HG02571 (cell line): ENCODE results near the gene MAGI1.
A peak's percentile ranks its signal among the peaks of the same experiment; 100 is the strongest.
"Not testable (repeated sequence)": the region's sequence is repeated elsewhere in the genome, so short reads cannot be mapped to it uniquely, and the experiment has no call there.

Experiments
- ATAC-seq: cut with Tn5 transposase; IDR thresholded peaks from one replicate; pipeline ENCODE4 v1.9.1; 2021; ENCODE audit warnings: mild to moderate bottlenecking, moderate library complexity; ENCODE audit not compliant: unreplicated experiment

MAGI1 gene

DNA sequence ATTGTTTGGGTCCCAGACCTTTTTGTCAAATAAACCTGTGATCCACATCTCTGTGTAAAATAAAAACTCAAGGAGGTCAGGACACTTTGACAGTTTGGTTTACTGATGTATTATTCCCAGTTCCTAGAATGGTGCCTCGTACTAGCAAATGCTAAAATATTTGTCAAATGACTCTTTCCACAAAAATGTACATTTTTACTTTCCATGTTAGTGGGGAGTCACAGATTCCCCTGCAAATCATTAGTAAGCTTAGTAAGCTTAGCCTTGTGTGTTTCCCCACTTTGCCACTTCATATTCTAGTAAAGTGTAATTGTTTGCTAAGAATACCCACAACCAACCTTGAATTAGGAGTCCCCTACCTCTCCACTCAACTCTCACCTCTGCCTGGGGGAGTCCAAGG lies 2.4 kb upstream of the MAGI1 start:
- no peak for ATAC-seq

DNA sequence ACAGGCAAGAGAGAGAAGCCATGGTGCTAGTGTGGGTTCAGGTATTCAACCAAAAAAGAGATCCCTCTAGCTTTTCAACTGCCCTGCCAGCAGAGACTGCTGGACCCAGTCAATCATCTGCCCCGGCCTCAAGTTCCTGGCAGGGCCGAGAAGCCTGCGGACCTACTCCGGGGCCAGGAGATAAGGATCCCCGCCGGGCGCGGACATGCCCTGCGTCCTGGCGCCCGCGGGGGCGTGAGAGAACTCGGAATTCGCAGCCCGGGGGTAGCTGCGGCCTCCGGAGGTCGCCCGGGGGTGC lies 821 bp upstream of the MAGI1 start:
- no peak for ATAC-seq

DNA sequence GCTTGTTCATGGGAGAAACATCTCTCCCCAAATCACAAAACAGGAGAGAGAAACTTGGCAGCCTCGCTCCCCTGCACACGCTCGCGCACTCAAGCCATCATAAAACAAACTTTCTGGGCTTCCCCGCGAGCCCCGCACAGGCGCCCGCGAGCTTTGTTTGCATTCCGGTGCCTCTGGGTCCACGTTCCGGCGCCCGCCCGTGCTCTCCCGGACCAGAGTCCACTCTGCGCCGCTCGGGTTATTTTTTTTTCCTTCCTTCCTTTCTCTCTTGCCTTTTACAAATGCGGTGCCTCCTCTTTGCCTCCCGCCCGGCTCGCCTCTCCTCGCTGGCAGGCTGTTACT lies 363 bp downstream of the MAGI1 start:
- ATAC-seq: peak; percentile 23

DNA sequence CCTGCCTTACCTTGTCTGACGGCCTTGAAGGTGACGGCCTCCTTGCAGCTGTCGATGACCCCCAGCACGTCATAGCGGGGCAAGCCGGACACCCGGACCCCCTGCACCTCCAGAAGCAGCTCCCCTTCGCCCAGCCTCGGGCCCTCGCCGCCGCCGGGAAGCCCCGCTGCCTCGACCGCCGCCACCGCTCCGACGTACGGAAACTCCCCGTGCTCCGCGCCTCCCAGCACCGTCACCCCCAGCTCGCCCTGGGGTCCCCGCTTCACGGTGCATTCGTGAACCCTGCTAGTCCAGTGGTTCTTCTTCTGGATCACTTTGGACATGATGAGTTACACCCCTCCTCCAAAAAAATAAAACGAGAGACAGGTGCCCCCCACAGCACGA lies 740 bp downstream of the MAGI1 start:
- no peak for ATAC-seq

DNA sequence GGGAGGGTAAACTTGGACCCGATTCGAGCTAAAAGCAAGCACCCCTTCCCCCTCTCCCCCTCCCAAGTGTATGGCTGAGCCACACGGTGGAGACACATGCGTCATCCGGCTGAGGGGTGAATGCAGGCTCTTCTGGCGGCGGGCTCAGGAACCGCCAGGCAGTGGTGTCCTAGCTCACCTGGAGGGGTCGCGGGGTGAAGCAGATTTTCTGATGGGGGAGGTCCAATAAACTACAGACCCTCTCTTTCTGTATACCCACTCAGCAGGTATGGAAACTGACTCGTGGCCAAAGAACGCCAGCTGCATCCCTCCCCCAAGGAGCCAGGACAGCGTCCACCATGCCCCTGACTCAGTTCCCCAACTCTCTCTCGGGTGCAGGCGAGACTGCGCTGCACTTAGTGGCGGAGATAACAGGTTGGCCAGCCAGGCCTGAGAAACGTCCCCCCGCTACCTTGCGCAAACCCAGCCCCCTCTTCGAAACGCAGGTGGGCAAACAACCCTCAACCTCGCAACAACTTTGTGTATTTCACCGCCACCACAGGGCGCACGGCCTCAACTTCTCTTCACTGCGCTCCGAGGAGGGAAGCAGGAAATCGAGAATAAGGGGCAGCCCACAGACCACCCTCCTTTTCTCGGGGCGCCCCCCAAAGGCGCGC lies 1.3 kb downstream of the MAGI1 start:
- ATAC-seq: no peak

DNA sequence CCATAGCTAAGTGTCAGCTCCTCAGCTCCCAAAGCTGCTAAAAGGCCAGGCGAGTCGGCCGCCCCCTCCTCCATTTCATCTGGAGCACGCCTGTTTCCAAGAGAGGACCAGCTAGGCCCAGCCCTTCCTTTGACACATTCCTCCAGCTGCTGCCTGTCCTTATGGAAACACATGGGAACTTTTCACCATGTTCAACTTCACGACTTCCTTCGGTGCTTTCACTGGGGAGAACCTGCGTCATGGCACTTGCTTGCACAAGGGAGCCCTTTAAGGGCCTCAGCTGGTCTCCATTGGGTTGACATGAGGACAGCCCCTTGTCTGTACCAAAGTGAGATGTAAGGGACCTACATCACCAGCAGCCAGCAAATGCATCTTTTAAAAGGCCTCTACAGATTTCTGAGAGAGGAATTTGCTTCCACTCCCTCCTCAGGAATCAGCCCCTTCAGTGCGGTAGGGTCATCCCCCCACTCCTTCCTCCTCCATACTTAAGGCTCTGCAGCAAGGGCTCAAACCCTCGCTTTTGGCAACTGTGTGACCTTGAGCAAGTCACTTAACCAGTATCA lies 2.1 kb downstream of the MAGI1 start:
- no peak for ATAC-seq

DNA sequence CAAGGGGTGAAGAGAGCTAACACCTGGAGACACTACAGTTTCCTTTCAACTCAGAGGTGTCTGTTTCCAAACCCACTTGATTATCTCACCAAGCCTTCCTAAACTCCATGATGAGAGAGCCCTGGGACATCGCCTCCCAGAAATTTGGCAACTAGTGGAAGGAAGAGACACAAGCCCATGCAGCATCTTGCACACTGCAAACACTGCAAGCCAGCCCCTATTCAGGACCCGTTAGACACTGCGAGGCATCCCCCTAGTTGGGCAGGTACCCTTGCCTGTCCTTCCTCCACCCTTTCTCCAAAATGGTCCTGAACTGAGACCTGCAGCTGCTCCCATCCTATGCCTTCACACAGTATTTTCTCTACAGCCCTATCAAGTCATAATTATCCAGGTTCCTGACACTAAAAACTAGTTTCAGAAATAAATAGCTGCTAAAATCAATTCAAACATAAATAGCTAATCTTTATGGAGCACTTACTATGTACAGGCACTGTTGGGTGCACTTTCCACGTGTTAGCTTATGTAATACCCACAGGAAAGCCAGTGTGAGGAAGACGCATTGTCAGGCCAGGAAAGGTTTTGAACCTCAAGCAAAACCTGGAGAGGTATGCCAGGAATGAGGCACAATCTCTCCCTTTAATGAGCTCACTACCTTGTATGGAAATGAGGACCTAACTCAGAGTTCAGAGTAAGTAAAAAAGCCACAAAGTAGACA lies 2.8 kb downstream of the MAGI1 start:
- no peak for ATAC-seq

DNA sequence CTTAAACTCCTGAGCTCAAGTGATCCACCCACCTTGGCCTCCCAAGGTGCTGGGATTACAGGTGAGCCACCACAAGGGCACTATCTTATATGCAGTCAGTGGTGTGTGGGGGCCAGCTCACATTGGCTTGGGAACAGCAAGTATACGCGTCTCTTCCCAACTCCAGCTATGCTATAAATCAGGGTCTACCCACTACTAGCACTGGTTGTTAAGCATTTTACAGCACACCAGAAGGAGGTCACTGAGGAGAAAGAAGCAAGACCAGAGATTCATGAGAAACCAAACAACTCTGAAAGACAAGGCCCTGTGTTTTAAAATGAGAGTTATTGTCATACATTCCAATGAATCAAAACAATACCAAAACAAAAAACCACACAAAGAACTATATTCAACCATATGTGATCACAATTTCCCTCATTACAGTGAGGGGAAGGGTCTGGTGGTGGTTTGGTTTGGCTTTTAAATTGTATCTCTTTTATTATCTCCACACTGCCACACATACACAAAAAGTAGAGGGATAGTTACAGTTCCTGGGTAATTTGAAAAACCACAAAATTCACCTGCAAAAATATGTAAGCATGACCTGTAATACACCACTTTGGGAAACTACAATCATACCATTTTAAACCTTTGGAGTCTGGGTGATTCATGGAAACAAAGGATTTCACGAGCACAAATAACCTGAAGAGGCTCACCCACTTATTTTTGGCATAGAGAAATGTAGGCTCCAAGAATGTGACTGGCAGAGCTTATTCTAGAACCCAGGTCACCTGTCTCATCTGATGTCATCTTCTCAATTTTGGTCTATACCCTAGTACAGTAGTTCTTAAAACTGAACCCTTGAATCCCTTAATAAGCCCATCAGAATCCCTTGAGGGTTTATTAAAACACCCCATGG lies 5.2 kb downstream of the MAGI1 start:
- ATAC-seq: no peak

DNA sequence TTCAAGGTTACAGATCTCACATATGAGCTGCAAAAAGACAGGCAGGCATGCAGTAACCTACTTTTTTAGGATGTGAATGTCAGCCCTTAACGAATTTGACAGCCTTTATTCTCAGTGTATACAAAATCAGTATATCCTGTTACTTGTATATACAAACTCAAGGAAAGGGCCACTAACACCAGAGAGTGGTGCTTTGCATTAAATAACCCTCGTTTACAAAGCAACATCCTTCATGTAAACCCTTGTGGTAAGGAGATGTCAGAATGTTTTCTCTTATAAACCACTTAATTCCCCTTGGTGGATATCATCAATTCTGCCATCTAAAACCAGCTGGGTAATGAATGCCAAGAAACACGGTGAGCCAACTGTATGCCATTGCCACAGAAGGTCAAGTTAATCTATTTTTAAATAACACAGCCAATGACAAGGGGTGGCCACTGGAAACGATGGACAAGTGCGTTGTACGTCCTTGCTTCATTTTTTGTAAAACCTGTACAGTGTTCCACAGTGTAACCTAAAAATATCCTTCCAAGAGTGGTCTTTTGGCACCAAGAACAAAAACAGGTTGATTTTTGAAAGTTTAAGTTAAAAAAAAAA lies 7.5 kb downstream of the MAGI1 start:
- no peak for ATAC-seq

DNA sequence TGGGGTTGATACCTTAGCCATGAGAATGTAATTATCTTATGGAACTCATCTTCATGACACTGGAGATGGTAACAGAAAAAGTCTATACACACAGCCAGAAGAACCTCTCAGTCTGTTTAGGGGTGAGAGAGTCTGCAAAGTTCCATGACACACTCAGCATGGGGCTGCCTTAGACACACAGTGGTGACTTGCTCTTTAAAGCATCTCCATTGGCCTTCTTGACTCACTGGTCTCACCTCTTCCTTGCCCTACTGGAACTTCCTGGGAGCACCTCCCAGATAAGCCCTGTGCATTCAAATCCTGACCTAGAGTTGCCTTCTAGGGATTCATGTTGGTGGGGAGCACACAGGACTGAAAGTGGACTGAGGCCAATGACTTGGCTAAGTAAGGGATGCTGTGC lies 9.3 kb downstream of the MAGI1 start:
- no peak for ATAC-seq

DNA sequence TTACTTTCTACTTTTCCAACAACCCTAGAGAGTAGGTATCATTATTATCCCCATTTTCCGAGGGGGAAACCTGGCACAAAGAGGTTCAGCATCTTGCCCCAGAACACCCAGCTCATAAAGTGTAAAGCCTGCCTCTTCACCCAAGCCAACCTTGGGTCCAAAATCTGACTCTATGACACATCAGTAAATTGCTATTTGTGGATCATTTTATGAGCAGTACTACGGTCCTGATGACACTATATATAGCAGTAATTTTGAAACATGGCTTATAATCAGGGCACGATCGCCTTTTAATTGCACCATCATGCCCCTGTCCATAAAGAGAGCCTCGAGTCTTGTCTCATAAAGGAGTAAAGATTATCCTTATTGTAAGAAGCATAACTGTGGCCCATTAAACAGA lies 9.7 kb downstream of the MAGI1 start:
- no peak for ATAC-seq

DNA sequence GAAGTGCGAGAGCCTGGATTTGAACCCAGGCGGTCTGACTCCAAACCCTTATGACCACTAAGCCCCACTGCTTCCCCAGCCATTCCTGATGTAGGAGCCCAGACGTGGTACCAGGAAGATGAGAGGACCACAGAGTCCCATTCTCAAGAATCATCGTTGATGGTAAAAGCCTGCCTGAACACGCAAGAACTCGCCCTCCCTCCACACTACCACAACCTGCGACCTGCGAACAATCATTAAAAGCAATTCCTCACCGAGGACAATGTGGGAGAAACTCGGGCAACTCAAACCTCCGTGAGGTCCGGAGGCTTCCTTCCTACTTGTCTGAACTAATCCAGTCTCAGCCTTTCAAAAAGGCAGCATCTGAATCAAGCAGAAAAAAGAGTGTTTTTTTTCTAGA lies 10.3 kb downstream of the MAGI1 start:
- ATAC-seq: no peak

DNA sequence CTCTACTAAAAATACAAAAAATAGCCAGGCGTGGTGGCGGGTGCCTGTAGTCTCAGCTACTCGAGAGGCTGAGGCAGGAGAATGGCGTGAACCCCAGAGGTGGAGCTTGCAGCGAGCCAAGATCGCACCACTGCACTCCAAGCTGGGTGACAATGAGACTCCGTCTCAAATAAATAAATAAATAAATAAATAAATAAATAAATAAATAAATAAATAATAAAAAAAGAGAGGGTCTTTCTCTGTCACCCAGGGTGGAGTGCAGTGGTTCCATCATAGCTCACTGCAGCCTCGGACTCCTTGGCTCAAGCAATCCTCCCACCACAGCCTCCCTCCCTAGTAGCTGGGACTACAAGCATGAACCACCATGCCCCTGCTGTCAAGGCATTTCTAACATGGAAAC lies 11.6 kb downstream of the MAGI1 start:
- not testable (repeated sequence) for ATAC-seq

DNA sequence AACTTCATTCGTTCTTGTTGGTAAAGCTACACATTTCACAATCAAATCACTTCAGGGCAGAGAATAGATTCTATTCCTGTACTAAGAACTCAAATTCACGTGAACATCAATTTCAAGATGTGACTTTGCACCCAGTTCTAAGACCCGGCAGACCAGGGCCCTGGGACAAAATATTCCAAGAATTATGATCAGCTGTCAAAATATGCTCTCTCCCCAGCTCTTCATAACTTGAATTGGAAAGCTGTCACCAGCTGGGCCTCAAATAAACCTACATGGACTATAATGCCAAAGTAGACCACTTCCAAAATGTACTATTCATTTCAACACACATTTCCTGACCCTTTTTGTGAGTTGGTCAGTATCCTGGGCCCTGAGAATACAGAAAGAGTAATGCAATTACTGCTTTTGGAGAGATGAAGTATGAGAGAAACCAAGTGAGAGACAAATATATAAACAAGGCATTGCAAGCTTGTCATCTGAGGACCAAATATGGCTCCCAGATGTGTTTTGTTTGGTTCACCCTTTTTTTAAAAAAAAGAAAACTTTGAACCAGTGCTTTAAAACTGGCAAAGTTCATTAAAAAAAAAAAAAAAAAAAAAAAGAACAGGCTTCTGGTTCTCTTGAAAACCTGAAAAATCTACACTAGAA lies 14.9 kb downstream of the MAGI1 start:
- no peak for ATAC-seq

DNA sequence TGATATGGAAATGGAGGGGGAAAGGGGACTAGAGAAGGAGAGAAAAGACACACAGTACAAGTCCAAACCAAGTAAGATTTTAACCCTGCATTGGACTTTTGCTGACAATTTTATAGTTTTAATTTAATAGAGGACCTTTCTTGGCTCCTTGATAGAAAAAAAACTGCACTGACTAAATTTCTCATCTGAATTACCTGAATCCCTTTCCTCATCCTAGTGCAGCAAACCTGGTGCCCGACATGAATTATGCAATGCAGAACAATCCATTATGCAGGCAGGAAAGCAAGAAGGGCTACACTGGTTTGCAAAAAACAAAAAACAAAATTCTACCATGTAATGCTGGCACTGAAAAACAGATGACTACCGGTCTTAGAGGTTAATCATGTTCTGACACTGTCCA lies 15.5 kb downstream of the MAGI1 start:
- ATAC-seq: no peak

DNA sequence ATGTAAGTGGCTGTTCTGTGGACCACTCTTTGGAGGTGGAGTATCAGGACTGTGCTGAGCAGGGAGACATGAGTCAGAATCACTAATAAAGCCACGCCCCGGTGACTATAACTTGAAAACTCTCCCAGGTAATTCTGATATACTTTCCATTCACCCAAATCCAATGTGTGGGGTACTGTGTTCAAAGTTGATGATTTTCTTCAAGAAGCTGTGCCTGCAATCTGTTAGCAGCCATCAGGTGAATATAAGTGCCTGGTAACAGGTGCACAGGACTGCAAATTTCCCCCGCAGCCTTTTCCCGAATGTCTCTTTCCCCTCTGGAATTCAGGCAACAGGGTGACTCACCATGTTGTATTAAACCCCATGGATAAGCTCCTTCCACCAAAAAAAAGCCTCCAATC lies 17.0 kb downstream of the MAGI1 start:
- ATAC-seq: no peak

DNA sequence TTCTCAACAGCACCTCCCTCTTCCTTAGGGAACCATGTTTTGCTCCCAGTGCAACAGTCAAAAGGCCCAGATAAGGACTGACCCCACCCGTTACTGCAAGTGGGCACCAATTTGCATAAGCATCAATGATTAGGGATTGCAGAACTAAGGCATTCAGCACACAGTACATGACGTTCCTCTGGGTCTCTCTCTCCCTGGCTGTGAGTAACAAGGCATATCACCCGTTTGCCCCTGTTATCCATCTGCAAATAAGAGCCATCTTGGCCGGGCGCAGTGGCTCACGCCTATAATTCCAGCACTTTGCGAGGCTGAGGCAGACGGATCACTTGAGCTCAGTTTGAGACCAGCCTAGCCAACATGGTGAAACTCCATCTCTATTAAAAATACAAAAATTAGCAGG lies 18.8 kb downstream of the MAGI1 start:
- ATAC-seq: no peak

DNA sequence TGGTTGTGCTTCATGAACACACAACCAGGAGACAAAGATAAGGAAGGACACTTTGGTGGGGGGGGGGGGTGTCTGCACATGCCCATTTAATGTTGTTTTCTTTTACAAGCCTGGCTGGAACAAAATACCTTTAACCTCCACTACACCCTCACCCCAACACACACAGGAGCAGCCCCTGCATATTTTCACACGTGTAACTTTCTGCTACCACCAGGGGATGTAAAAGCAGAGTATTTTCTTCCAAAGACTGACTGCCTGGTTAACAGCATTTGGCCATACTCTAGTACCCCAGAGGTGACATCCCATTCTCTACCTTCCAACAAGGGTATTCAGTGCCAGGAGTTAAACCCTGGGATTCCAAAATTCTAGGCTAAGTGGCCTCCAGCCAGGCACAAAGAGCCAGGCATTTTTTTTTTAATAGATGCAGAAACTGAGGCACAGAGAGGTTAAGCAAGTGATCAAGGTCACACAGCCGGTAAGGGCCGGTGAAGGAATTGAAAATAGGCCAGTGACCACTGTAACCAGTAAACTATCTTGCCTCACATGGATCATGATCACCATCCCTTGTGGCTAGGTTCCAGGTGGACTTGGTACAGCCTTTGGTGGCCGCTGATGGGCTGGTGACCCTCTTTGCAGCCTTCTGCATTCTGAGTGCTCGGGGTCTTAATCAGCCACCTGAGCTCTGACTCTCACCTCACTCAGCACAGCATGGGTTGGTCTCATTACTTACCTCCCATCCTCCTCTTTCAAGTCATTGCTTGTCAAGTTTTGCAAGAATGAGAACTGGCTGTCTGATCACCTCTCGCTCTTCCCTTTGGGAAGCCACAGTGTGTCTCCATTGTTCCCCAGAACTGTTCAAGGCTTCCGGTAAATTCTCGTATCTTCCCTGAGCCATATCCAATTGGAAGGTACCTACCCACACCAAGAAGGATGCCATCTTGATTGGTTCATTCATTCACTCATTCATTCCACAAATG lies 20.4 kb downstream of the MAGI1 start:
- ATAC-seq: no peak

DNA sequence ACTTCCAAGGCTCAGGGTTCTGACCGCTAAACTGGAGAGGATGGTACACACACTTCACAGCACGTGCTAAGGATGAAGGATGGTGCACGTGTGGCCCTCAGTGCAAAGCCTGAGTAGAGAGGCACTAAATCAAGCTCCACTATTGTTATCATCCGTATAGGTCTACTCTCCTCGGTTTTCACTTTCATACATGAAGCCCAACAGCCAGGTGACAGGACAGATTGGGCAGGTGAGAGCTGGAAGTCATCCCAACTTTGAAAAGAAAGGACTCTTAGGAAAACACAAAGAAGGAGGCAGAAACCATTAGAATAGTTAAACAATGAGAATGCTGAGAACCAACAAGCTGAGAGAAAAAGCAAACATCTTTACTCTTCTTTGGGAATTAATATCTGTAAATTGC lies 21.1 kb downstream of the MAGI1 start:
- no peak for ATAC-seq

DNA sequence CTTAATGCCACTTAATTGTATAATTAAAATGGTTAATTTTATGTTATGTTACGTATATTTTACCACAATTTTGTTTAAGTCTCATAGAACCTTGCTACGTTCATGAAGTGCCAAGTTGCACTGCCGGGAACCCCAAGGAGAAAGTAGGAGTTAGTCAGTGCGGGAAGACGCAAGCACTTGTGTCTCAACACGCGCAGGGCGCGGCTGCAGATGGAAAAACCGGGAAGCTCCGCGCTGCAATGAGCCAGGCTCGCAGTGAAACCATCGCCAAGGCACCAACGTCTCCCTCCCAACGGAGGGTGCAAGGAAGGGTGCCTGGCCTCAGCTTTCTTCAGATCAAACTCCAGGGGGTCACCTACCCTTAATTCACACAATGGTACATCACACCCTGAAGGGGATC lies 21.6 kb downstream of the MAGI1 start:
- no peak for ATAC-seq
